Astrocyte (in vitro differentiated cells and primary cell): ENCODE data around the gene SNX21. TPM values are rescaled to one million over a fixed set of nuclear protein-coding genes. Genes with fewer than 3 reads are reported as not detected.

Experiments used
- DNase-seq: peaks from one replicate; pipeline ENCODE4 v3.0.0-alpha.2; 2010; ENCODE audit warnings: low read depth
- FAIRE-seq: peaks from 2 replicates; lab custom pipeline; 2011; peaks lifted over from hg19 to GRCh38; lab: Jason Lieb, UNC
- H2AFZ ChIP-seq: 2 replicates; pipeline ENCODE4 v1.6.0; 2012; ENCODE audit warnings: low read depth, low read length, inconsistent platforms
- H3K27ac ChIP-seq: 2 replicates; pipeline ENCODE4 v1.5.1; 2011; ENCODE audit warnings: low read depth, low read length, inconsistent platforms
- H3K27me3 ChIP-seq: 2 replicates; pipeline ENCODE4 v1.6.0; 2011; ENCODE audit warnings: low read length, inconsistent platforms; ENCODE audit not compliant: insufficient read depth
- H3K36me3 ChIP-seq: 2 replicates; pipeline ENCODE4 v1.5.1; 2011; ENCODE audit warnings: low read length, inconsistent platforms; ENCODE audit not compliant: insufficient read depth
- H3K4me1 ChIP-seq: 2 replicates; pipeline ENCODE4 v1.5.1; 2011; ENCODE audit warnings: low read length, inconsistent platforms; ENCODE audit not compliant: insufficient read depth
- H3K4me2 ChIP-seq: 2 replicates; pipeline ENCODE4 v1.6.0; 2012; ENCODE audit warnings: low read length, inconsistent platforms
- H3K4me3 ChIP-seq: 2 replicates; pipeline ENCODE4 v1.5.1; 2011; ENCODE audit warnings: low read depth, mild to moderate bottlenecking, low read length, inconsistent platforms; ENCODE audit not compliant: insufficient read depth
- H3K79me2 ChIP-seq: 2 replicates; pipeline ENCODE4 v1.6.0; 2012; ENCODE audit warnings: mild to moderate bottlenecking, low read length, inconsistent platforms; ENCODE audit not compliant: insufficient read depth
- H3K9ac ChIP-seq: 2 replicates; pipeline ENCODE4 v1.6.0; 2012; ENCODE audit warnings: mild to moderate bottlenecking, low read length, inconsistent platforms
- H3K9me3 ChIP-seq: 2 replicates; pipeline ENCODE4 v1.5.1; 2012; ENCODE audit warnings: low read depth, mild to moderate bottlenecking, low read length, inconsistent platforms; ENCODE audit not compliant: insufficient read depth
- H4K20me1 ChIP-seq: 2 replicates; pipeline ENCODE4 v1.6.0; 2012; ENCODE audit warnings: low read length, inconsistent platforms; ENCODE audit not compliant: insufficient read depth
- H3K27ac Mint-ChIP-seq: one replicate; pipeline ENCODE4 v1.8.0; 2021; ENCODE audit warnings: mild to moderate bottlenecking, mixed read lengths; ENCODE audit not compliant: unreplicated experiment
- H3K27me3 Mint-ChIP-seq: one replicate; pipeline ENCODE4 v1.8.0; 2021; ENCODE audit warnings: low read depth, mixed read lengths; ENCODE audit not compliant: unreplicated experiment
- H3K36me3 Mint-ChIP-seq: one replicate; pipeline ENCODE4 v1.8.0; 2021; ENCODE audit warnings: low read depth, mixed read lengths; ENCODE audit not compliant: unreplicated experiment
- H3K4me1 Mint-ChIP-seq: one replicate; pipeline ENCODE4 v1.8.0; 2021; ENCODE audit warnings: low read depth, mixed read lengths; ENCODE audit not compliant: unreplicated experiment
- H3K4me3 Mint-ChIP-seq: one replicate; pipeline ENCODE4 v1.8.0; 2021; ENCODE audit warnings: mild to moderate bottlenecking, moderate library complexity, mixed read lengths; ENCODE audit not compliant: unreplicated experiment
- H3K9me3 Mint-ChIP-seq: one replicate; pipeline ENCODE4 v1.8.0; 2021; ENCODE audit warnings: mild to moderate bottlenecking, mixed read lengths; ENCODE audit not compliant: unreplicated experiment
- EZH2 ChIP-seq: IDR thresholded peaks from 2 replicates; pipeline ENCODE4 v1.6.1; 2012; ENCODE audit warnings: mild to moderate bottlenecking, low read length, inconsistent platforms; ENCODE audit not compliant: insufficient read depth
- total RNA-seq: library from RNA; stranded (reverse); gene quantifications from 2 replicates; pipeline ENCODE4 v1.2.1, GENCODE V29; 2021
- TF ChIP-seq, protein P1 (sequence below): IDR thresholded peaks from 2 replicates; pipeline ENCODE4 v1.5.1; 2011; ENCODE audit warnings: low read depth, mild to moderate bottlenecking, inconsistent platforms, low read length, moderate library complexity; ENCODE audit not compliant: insufficient read depth

The SNX21 gene
- total RNA-seq, 1 donor from 2014 or later, result 13.3 TPM

DNA sequence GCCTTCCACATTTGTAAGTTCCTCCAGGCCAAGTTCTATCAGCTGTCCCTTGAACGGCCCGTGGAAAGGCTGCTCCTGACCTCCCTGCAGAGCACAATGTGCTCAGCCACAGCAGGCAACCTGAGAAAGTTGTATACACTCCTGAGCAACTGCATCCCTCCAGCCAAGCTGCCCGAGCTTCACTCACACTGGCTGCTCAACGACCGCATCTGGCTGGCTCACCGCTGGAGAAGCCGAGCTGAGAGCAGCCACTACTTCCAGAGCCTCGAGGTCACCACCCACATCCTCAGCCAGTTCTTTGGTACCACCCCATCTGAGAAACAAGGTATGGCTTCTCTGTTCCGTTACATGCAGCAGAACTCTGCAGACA, 49.5 kb downstream of the SNX21 start:
- peaks cover 20% of the 10 kb centered on the region for H3K36me3 Mint-ChIP-seq
- no peak overlapping the region for H3K4me2 ChIP-seq
- peak overlapping the region; percentile 55 for H3K4me3 Mint-ChIP-seq
- H3K79me2 ChIP-seq, result peaks cover 31% of the 10 kb centered on the region
- H3K9me3 Mint-ChIP-seq, result no peaks in the 10 kb centered on the region
- H3K27me3 Mint-ChIP-seq, result no peaks in the 10 kb centered on the region
- DNase-seq, result no peak
- no peak overlapping the region for H3K27ac ChIP-seq
- H3K9me3 ChIP-seq, result no peaks in the 10 kb centered on the region
- H3K4me1 Mint-ChIP-seq, result peaks cover 18% of the 10 kb centered on the region
- peaks cover 20% of the 10 kb centered on the region for H4K20me1 ChIP-seq
- H2AFZ ChIP-seq, result no peak overlapping the region
- no peak overlapping the region for H3K27ac Mint-ChIP-seq
- no peak overlapping the region for H3K9ac ChIP-seq
- H3K4me1 ChIP-seq, result peaks cover 10% of the 10 kb centered on the region
- H3K4me3 ChIP-seq, result no peak overlapping the region
- H3K36me3 ChIP-seq, result peaks cover 12% of the 10 kb centered on the region
- no peaks in the 10 kb centered on the region for H3K27me3 ChIP-seq
- no peak for FAIRE-seq
- TF ChIP-seq EZH2, result no peak

DNA sequence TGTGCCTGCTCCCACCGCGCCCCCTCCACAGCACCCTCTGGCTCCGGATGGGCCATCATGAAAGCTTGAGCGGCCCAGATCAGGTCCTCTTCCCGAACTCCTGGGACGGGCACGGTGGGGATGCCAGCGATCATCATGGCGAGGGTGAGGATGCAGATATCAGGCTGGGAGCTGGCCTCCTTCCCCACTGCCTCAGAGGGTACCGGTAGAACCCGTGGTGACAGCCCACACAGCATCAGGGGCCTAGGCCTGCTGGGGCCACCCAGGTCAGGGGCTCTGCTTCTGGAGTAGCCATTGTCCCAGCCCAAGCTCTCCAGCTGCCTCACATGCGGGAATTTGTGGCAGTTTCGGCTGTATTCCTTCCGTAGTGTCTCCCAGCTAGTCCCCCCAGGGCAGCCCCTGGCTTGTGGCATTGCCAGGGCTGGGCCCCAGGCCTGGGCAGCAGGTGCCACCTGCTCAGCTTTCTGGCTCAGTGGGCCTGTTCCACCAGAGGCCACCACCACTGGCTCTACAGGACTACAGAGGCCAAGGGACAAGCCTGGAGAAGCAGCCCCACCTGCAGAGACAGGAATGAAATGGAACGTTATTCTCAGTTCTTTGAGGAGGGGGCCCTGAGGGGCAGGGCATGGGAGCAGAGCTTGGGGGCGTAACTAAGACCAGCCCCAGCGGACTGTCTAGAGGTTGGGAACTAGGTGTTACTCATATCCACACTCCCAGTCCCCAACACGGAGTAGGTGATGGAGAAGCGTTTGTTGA, 53.2 kb downstream of the SNX21 start:
- H3K9ac ChIP-seq, result no peak overlapping the region
- Mint-ChIP-seq H3K27me3 (no peaks in the 10 kb centered on the region), H3K9me3 (no peaks in the 10 kb centered on the region), H3K27ac (no peak overlapping the region), H3K36me3 (peaks cover 17% of the 10 kb centered on the region), H3K4me3 (no peak overlapping the region), H3K4me1 (peaks cover 21% of the 10 kb centered on the region)
- no peak overlapping the region for H3K4me2 ChIP-seq
- H3K4me3 ChIP-seq, result no peak overlapping the region
- DNase-seq, result no peak
- peaks cover 34% of the 10 kb centered on the region for H4K20me1 ChIP-seq
- peaks cover 12% of the 10 kb centered on the region for H3K36me3 ChIP-seq
- H3K9me3 ChIP-seq, result no peaks in the 10 kb centered on the region
- no peak for FAIRE-seq
- H3K4me1 ChIP-seq, result peaks cover 27% of the 10 kb centered on the region
- H3K27ac ChIP-seq, result no peak overlapping the region
- H3K27me3 ChIP-seq, result no peaks in the 10 kb centered on the region
- TF ChIP-seq EZH2, result no peak
- TF ChIP-seq, protein P1, sequence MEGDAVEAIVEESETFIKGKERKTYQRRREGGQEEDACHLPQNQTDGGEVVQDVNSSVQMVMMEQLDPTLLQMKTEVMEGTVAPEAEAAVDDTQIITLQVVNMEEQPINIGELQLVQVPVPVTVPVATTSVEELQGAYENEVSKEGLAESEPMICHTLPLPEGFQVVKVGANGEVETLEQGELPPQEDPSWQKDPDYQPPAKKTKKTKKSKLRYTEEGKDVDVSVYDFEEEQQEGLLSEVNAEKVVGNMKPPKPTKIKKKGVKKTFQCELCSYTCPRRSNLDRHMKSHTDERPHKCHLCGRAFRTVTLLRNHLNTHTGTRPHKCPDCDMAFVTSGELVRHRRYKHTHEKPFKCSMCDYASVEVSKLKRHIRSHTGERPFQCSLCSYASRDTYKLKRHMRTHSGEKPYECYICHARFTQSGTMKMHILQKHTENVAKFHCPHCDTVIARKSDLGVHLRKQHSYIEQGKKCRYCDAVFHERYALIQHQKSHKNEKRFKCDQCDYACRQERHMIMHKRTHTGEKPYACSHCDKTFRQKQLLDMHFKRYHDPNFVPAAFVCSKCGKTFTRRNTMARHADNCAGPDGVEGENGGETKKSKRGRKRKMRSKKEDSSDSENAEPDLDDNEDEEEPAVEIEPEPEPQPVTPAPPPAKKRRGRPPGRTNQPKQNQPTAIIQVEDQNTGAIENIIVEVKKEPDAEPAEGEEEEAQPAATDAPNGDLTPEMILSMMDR, result no peak
- no peak overlapping the region for H2AFZ ChIP-seq
- peaks cover 33% of the 10 kb centered on the region for H3K79me2 ChIP-seq

DNA sequence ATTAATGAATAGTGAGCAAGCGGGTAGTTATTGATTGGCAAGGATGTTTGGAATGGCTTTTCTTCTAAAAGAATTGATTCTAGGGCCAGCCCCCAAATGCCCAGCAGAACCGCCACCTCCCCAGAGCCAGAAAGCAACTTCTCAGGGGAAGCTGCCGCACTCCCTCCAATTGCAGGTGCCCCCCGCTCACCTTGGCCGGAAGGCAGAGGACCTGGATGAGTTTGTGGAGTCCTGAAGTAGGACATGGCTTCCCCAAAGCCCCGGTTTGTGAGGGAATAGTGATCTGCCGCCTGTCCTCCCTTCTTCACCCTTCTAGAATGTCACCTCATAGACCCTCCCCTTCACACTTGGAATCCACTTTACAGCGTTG, 53.7 kb downstream of the SNX21 start, which contains the start of gene SPATA25:
Gene SPATA25 (minus strand): TSS at position 277 of the 370 bp plus-strand sequence. CDS start 32 bp downstream, at position 245.
- Mint-ChIP-seq H3K4me3 (no peak within 1 kb of the TSS), H3K9me3 (no peaks in the 10 kb centered on the region), H3K27me3 (no peaks in the 10 kb centered on the region), H3K27ac (no peak within 1 kb of the TSS), H3K36me3 (peaks cover 17% of the 10 kb centered on the region), H3K4me1 (peaks cover 21% of the 10 kb centered on the region)
- H2AFZ ChIP-seq, result no peak within 1 kb of the TSS
- H3K9ac ChIP-seq, result no peak within 1 kb of the TSS
- peaks cover 32% of the 10 kb centered on the region for H3K4me1 ChIP-seq
- DNase-seq (no peak), FAIRE-seq (no peak)
- H3K9me3 ChIP-seq, result no peaks in the 10 kb centered on the region
- peaks cover 12% of the 10 kb centered on the region for H3K36me3 ChIP-seq
- peaks cover 33% of the 10 kb centered on the region for H3K79me2 ChIP-seq
- TF ChIP-seq, protein P1, result no peak
- no peak for TF ChIP-seq EZH2
- H3K4me2 ChIP-seq, result no peak within 1 kb of the TSS
- H3K4me3 ChIP-seq, result no peak within 1 kb of the TSS
- no peaks in the 10 kb centered on the region for H3K27me3 ChIP-seq
- peaks cover 38% of the 10 kb centered on the region for H4K20me1 ChIP-seq
- no peak within 1 kb of the TSS for H3K27ac ChIP-seq
